ENCODE data around the gene BRD4. TPM values are rescaled to one million over a fixed set of nuclear protein-coding genes. Genes with fewer than 3 reads are reported as not detected.

The BRD4 gene
- total and polyA plus RNA-seq, 2 of the 13 experiments (the other 11 are each of a cell fraction or from before 2014, with no cell fraction given): 10.5 to 11.4 TPM

GRCh38 chr19:15379999-15380647 lies 47.8 kb upstream of the BRD4 start (continued):
- TF ChIP-seq ZNF547 (CRISPR knock-in tag; IDR thresholded peaks at IDR 0.05) (no peak), ZBTB7A (CRISPR knock-in tag; IDR thresholded peaks at IDR 0.05) (0 out of 2 replicates have a peak, but pooled peaks have one; percentile 45), ZBTB4 (CRISPR knock-in tag; IDR thresholded peaks at IDR 0.05; ENCODE audit: borderline replicate concordance) (no peak), ZNF207 (IDR thresholded peaks at IDR 0.05; ENCODE audit: borderline replicate concordance) (no peak), TSC22D2 (CRISPR knock-in tag; IDR thresholded peaks at IDR 0.05; ENCODE audit: borderline replicate concordance) (no peak), ZFP37 (CRISPR knock-in tag; IDR thresholded peaks at IDR 0.05; ENCODE audit: borderline replicate concordance) (no peak), ZNF674 (CRISPR knock-in tag; IDR thresholded peaks at IDR 0.05; ENCODE audit: low read depth) (no peak), ARNT2 (CRISPR knock-in tag; IDR thresholded peaks at IDR 0.05; ENCODE audit: low read depth) (peak; percentile 5; the same call in 1 of the 2 replicates), NFYC (CRISPR knock-in tag; IDR thresholded peaks at IDR 0.05) (no peak), AHDC1 (CRISPR knock-in tag; IDR thresholded peaks at IDR 0.05; ENCODE audit: borderline replicate concordance) (no peak)
- TF ChIP-seq, protein P1, sequence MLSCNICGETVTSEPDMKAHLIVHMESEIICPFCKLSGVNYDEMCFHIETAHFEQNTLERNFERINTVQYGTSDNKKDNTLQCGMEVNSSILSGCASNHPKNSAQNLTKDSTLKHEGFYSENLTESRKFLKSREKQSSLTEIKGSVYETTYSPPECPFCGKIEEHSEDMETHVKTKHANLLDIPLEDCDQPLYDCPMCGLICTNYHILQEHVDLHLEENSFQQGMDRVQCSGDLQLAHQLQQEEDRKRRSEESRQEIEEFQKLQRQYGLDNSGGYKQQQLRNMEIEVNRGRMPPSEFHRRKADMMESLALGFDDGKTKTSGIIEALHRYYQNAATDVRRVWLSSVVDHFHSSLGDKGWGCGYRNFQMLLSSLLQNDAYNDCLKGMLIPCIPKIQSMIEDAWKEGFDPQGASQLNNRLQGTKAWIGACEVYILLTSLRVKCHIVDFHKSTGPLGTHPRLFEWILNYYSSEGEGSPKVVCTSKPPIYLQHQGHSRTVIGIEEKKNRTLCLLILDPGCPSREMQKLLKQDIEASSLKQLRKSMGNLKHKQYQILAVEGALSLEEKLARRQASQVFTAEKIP (CRISPR knock-in tag; IDR thresholded peaks at IDR 0.05; ENCODE audit: borderline replicate concordance): no peak
- TF ChIP-seq, protein P2, sequence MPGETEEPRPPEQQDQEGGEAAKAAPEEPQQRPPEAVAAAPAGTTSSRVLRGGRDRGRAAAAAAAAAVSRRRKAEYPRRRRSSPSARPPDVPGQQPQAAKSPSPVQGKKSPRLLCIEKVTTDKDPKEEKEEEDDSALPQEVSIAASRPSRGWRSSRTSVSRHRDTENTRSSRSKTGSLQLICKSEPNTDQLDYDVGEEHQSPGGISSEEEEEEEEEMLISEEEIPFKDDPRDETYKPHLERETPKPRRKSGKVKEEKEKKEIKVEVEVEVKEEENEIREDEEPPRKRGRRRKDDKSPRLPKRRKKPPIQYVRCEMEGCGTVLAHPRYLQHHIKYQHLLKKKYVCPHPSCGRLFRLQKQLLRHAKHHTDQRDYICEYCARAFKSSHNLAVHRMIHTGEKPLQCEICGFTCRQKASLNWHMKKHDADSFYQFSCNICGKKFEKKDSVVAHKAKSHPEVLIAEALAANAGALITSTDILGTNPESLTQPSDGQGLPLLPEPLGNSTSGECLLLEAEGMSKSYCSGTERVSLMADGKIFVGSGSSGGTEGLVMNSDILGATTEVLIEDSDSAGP (CRISPR knock-in tag; IDR thresholded peaks at IDR 0.05; ENCODE audit: borderline replicate concordance): peak; percentile 80; the same call in 1 of the 2 replicates
